DOHH2 (cell line): Measurements from ENCODE around the gene FCN2.

Experiments
- H3F3A ChIP-seq: fragments of 200-600 bp; sonication (generic), shearing (Covaris generic); 2 replicates; pipeline ENCODE4 v1.6.0; 2016; ENCODE audit warnings: antibody characterized with exemption, mild to moderate bottlenecking; ENCODE audit not compliant: control insufficient read depth, insufficient read depth
- H3K27ac ChIP-seq: fragments of 200-600 bp; sonication (generic); 2 replicates; pipeline ENCODE4 v1.5.1; 2014; ENCODE audit warnings: low read depth, mild to moderate bottlenecking, low read length, moderate library complexity
- H3K27me3 ChIP-seq: fragments of 200-600 bp; sonication (generic); 2 replicates; pipeline ENCODE4 v1.6.1; 2014; ENCODE audit warnings: mild to moderate bottlenecking, low read length, mixed read lengths; ENCODE audit not compliant: control insufficient read depth
- H3K36me3 ChIP-seq: fragments of 200-600 bp; sonication (generic); 2 replicates; pipeline ENCODE4 v1.6.1; 2014; ENCODE audit warnings: mild to moderate bottlenecking, low read length, moderate library complexity, mixed read lengths; ENCODE audit not compliant: control insufficient read depth
- H3K4me1 ChIP-seq: fragments of 200-600 bp; sonication (generic); 2 replicates; pipeline ENCODE4 v1.6.1; 2014; ENCODE audit warnings: mild to moderate bottlenecking, low read length, mixed read lengths; ENCODE audit not compliant: control insufficient read depth
- H3K4me2 ChIP-seq: fragments of 200-600 bp; sonication (generic); 2 replicates; pipeline ENCODE4 v1.6.0; 2014; ENCODE audit warnings: mild to moderate bottlenecking, low read length, moderate library complexity
- H3K4me3 ChIP-seq: fragments of 200-600 bp; sonication (generic); 2 replicates; pipeline ENCODE4 v1.5.1; 2014; ENCODE audit warnings: mild to moderate bottlenecking, low read length, mixed read lengths
- H3K79me2 ChIP-seq: fragments of 200-600 bp; sonication (generic); 2 replicates; pipeline ENCODE4 v1.6.1; 2014; ENCODE audit warnings: mild to moderate bottlenecking, low read length, mixed read lengths; ENCODE audit not compliant: control insufficient read depth
- H3K9me2 ChIP-seq: fragments of 200-600 bp; sonication (generic); replicated peaks from 2 replicates; pipeline ENCODE4 v1.6.1; 2014; ENCODE audit warnings: mild to moderate bottlenecking, low read length, mixed read lengths; ENCODE audit not compliant: control insufficient read depth
- H3K9me3 ChIP-seq: fragments of 200-600 bp; sonication (generic); 2 replicates; pipeline ENCODE4 v1.6.1; 2014; ENCODE audit warnings: antibody characterized with exemption, low read length, mixed read lengths; ENCODE audit not compliant: control insufficient read depth, insufficient read depth
- H4K20me1 ChIP-seq: fragments of 200-600 bp; sonication (generic); 2 replicates; pipeline ENCODE4 v1.6.0; 2014; ENCODE audit warnings: low read depth, mild to moderate bottlenecking, antibody characterized with exemption, low read length, moderate library complexity; ENCODE audit not compliant: control insufficient read depth, insufficient read depth
- EZH2phosphoT487 ChIP-seq: fragments of 200-600 bp; sonication (generic); IDR thresholded peaks from 2 replicates; pipeline ENCODE4 v1.6.1; 2017; ENCODE audit warnings: borderline replicate concordance, mild to moderate bottlenecking, antibody characterized with exemption, low read length, moderate library complexity, mixed read lengths
- TF ChIP-seq, protein P1 (sequence below): fragments of 200-600 bp; sonication (generic); IDR thresholded peaks from one replicate; pipeline ENCODE4 v1.5.1; 2014; ENCODE audit warnings: antibody characterized with exemption, mild to moderate bottlenecking, low read depth, low read length; ENCODE audit not compliant: poor library complexity, severe bottlenecking

The FCN2 gene

DNA sequence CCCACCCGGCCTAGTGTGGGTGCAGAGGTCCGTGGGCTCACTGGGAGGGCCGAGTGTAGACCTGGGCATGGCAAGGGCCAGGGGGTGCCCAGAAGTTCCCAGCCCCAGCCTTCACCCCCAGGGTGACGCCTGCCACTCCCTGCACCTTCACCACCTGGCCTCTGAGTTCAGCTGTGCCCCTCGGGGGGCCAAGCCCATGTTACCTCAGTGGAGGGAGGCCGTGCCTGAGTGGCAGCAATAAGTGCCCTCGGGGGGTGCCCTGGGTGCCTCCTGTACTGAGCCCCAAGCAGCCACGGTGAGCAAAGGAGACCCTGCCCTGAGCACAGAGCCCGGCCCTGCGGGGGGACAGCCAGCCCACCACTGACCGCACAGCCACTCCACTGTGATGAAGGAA lies 10.3 kb upstream of the FCN2 start:
- Histone ChIP-seq H3K9me3 (no peaks in the 10 kb centered on the region; the same call in 1 of the 2 replicates), H3K4me1 (peaks cover 37% of the 10 kb centered on the region), H4K20me1 (no peaks in the 10 kb centered on the region), H3K36me3 (no peaks in the 10 kb centered on the region), H3K27me3 (no peaks in the 10 kb centered on the region), H3F3A (no peaks in the 10 kb centered on the region), H3K9me2 (no peaks in the 10 kb centered on the region), H3K4me2 (no peak overlapping the region), H3K79me2 (no peaks in the 10 kb centered on the region), H3K27ac (no peak overlapping the region), H3K4me3 (no peak overlapping the region)
- TF ChIP-seq EZH2phosphoT487, result no peak
- TF ChIP-seq, protein P1, sequence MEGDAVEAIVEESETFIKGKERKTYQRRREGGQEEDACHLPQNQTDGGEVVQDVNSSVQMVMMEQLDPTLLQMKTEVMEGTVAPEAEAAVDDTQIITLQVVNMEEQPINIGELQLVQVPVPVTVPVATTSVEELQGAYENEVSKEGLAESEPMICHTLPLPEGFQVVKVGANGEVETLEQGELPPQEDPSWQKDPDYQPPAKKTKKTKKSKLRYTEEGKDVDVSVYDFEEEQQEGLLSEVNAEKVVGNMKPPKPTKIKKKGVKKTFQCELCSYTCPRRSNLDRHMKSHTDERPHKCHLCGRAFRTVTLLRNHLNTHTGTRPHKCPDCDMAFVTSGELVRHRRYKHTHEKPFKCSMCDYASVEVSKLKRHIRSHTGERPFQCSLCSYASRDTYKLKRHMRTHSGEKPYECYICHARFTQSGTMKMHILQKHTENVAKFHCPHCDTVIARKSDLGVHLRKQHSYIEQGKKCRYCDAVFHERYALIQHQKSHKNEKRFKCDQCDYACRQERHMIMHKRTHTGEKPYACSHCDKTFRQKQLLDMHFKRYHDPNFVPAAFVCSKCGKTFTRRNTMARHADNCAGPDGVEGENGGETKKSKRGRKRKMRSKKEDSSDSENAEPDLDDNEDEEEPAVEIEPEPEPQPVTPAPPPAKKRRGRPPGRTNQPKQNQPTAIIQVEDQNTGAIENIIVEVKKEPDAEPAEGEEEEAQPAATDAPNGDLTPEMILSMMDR, result no peak

DNA sequence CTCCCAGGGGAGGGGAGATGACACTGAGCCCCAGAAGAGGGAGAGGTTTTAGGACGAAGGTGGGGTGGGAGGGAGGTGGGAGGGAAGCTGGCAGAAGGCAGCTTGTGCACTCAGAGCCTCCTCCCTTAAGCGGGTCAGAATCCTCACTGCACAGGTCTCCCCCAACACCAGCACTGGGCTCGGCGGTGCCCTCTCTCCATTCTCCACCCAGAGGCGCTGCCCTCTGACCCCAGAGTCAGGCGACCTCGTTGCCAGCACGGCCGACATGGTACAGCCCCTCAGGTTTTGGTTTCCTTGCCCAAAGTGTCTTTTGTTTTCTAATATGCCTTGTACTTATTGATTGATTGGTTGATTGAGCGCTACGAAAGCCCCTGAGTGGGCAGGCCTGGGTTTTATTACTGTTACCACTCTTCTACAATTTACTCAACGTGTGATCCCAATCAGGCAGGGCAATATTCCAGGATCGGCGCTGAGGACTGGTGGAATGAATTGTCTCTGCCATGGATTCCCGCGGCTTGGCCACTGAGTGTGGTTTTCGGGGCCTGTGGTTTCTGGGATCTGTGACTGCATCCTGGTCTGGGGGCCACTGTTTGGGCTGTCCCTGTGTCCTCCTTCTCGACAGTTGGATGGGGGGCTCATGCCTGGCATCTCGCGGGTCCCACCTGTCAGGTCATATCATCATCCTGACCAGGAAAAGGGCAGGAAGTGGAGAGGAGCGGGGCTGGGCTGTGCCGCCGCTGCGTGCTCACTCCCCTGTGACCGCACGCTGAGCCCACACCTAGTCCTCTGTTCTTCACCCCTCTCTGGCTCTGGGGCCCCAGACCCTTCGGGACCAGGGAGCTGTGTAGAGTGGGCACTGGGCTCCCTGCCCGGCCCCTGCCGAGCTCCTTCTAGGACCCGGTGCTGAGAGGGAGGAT lies 9.6 kb upstream of the FCN2 start:
- Histone ChIP-seq H3K4me3 (no peak overlapping the region), H3K27ac (no peak overlapping the region), H3K36me3 (no peaks in the 10 kb centered on the region), H3F3A (no peaks in the 10 kb centered on the region), H3K4me2 (no peak overlapping the region), H3K79me2 (no peaks in the 10 kb centered on the region), H3K27me3 (no peaks in the 10 kb centered on the region), H3K9me2 (no peaks in the 10 kb centered on the region), H3K4me1 (peaks cover 42% of the 10 kb centered on the region), H3K9me3 (no peaks in the 10 kb centered on the region; the same call in 1 of the 2 replicates), H4K20me1 (no peaks in the 10 kb centered on the region)
- TF ChIP-seq EZH2phosphoT487, result no peak
- TF ChIP-seq, protein P1, result no peak

DNA sequence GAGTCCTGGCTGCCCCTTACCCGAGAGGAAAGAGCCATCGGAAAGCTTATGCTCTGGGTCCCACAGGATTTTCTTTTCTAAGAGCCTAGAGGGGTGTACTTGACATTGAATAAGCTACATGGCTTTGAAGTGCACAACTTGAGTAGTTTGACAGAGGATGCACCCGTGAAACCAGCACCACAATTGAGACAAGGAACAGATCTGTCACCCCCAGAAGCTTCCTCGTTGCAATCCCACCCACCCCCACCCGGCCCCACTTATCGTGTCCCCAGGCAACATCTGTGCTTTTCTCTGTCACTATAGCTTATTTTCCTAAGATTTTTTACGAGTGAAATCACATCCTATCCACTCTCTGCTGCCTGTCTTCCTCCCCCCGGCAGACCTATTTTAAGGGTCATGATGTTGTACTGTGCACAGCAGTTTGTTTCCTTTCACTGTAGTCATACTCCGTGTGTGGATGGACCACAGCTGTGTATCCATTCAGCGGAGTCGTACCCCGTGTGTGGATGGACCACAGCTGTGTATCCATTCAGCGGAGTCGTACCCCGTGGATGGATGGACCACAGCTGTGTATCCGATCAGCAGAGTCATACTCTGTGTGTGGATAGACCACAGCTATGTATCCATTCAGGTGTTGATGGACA lies 8.8 kb upstream of the FCN2 start:
- TF ChIP-seq, protein P1, result no peak
- TF ChIP-seq EZH2phosphoT487, result no peak
- no peaks in the 10 kb centered on the region for H3F3A ChIP-seq
- H3K9me3 ChIP-seq, result no peaks in the 10 kb centered on the region; the same call in 1 of the 2 replicates
- no peak overlapping the region for H3K27ac ChIP-seq
- H4K20me1 ChIP-seq, result no peaks in the 10 kb centered on the region
- no peaks in the 10 kb centered on the region for H3K9me2 ChIP-seq
- no peaks in the 10 kb centered on the region for H3K36me3 ChIP-seq
- H3K4me2 ChIP-seq, result no peak overlapping the region
- peaks cover 42% of the 10 kb centered on the region for H3K4me1 ChIP-seq
- H3K79me2 ChIP-seq, result no peaks in the 10 kb centered on the region
- H3K4me3 ChIP-seq, result no peak overlapping the region
- H3K27me3 ChIP-seq, result no peaks in the 10 kb centered on the region
